ENCODE data around the gene RAPGEF1.

The RAPGEF1 gene

GRCh38 chr9:131747352-131747751 is 7.5 kb upstream of the RAPGEF1 start:
- no peak for DNase-seq (ENCODE audit: low read depth)

DNA sequence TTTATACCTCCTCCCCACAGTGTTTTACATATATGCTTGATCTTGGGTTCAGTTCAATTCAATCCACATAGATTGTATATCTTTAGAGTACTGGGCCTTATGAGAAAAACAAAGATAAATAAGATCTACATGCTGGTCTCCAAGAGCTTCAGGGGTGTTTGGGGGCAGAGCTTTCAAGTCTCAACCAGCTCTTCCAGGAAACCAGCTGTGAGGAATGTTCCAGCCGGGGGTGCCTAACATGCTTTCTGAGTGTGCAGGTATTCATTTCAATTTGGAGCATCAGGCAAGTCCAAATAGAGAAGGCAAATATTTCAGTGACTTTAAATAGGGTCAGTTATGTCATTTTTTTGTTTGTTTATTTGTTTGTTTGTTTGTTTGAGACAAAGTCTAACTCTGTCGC is 5.7 kb upstream of the RAPGEF1 start:
- no peak for DNase-seq (ENCODE audit: low read depth)

GRCh38 chr9:131744720-131745201 is 4.9 kb upstream of the RAPGEF1 start:
- DNase-seq (ENCODE audit: low read depth), result no peak

GRCh38 chr9:131744171-131744719 is 4.4 kb upstream of the RAPGEF1 start:
- DNase-seq (ENCODE audit: low read depth), result no peak

DNA sequence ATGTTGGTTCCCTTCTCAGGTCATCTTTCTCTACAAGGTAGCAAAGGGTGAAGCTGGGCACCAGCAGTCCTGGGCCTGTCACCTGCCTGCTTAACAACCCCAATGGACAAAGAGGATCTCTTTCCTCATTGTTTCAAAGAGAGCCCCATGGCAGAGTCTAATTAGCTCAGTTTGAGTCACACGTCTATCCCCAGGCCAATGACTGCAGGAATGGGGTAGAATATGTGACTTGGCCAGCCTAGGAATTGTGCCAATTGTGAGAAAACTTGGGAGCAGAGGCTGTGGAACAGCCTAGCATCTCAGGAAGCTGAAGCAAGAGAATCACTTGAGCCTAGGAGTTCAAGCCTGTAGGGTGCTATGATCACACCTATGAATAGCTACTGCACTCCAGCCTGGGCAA is 3.6 kb upstream of the RAPGEF1 start:
- DNase-seq (ENCODE audit: low read depth), result no peak

DNA sequence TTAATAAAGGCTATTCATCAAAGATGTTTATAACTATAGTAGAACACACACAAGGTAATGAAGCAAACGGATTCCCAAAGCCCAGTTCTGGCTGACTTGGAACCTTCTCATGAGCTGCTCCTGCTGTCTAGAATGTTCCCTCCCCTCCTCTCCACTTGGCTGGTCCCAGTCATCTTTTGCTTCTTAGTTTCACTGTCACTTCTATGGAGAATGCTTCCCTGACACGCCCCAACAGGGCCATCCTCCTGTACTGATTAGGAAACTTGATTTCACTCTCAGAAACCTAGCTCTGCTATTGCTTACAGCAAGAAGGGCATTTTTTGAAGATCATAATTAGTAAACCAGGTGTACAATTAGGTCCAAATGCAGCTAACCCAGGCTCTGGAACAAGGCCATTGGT is 3.2 kb upstream of the RAPGEF1 start:
- no peak for DNase-seq (ENCODE audit: low read depth)

- DNase-seq (ENCODE audit: low read depth), result no peak
Observed at GRCh38 chr9:131740898-131741297, 1.0 kb upstream of the RAPGEF1 start.

DNA sequence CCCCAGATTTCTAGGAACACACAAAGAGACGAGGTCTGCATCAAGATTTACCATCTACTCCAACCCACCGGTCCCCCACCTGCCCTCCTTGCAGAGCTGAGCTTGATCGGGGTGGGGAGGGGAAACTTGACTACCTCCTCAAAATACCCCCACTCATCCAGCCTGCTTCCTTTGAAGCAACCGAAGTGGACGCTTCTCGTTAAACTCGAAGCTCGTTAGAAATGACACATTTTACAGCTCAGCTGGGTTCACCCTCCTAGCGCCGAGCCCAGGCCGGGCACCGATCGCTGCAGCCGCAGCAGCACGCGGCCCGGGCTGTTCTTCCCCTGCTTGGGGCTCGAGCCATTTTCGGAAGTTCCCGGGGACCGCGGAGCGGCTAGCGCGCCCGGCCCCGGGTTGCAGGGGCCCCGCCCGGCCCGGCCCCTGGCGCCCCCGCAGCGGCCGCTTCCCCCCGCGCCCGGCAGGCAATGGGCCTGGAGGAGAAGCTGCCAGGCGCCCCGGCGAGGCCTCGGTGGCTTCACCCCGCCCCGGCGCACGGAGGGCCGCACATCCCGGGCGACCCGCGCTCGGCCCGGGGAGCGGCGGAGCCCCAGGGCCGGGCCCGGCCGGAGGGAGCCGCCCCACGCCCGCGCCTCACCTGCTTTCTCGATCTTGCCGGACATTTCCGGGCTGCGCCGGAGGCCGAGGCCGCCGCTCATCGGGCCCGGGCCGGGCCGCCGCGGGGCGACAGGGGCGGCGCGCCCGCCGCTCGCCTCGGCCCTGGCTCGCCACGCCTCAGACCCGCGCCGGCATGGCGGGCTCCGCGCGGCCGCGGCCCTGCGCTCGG is 530 bp downstream of the RAPGEF1 start:
- DNase-seq (ENCODE audit: low read depth), result peak; percentile 38

DNA sequence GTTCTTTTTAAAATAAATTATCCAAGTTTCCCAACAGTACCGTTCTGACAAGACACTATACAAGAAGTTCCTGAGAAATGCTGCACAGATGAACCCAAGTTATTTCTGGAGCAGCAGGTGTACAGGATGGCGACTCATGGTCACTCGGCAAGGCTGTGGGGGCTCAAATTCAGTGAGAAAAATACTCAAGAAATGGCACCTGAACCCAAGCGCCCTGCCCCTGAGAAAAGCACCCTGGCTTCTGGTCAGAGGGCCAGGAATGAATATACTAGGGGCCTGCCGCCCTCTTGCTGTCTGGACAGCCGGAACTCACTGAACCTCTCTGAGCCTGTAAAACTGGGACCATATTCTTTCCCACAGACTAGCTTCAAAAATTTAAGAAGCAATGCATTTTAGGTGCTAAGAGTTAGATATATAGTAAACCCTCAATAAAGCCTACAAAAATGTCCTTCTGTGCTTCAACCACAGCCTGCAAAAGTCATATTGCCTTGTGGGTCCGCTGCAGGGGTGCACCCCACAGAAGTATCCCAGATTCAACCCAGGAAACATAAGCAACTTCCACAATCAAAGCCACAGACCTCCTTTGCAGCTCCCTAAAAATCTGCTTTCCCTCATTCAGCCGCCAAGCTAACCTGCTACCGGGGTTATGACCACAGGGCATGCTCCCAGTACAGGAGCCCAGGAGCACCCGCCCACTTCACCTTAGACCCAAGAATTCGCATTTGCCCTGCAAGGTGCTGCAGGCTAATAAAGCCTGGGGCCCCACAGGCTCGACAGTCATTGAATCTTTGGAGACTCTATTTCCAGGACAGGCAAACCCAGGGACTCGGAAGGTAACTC is 1.4 kb downstream of the RAPGEF1 start:
- DNase-seq (ENCODE audit: low read depth), result no peak

GRCh38 chr9:131737426-131737825 is 2.5 kb downstream of the RAPGEF1 start:
- no peak for DNase-seq (ENCODE audit: low read depth)

GRCh38 chr9:131736431-131736830 is 3.4 kb downstream of the RAPGEF1 start:
- no peak for DNase-seq (ENCODE audit: low read depth)

DNA sequence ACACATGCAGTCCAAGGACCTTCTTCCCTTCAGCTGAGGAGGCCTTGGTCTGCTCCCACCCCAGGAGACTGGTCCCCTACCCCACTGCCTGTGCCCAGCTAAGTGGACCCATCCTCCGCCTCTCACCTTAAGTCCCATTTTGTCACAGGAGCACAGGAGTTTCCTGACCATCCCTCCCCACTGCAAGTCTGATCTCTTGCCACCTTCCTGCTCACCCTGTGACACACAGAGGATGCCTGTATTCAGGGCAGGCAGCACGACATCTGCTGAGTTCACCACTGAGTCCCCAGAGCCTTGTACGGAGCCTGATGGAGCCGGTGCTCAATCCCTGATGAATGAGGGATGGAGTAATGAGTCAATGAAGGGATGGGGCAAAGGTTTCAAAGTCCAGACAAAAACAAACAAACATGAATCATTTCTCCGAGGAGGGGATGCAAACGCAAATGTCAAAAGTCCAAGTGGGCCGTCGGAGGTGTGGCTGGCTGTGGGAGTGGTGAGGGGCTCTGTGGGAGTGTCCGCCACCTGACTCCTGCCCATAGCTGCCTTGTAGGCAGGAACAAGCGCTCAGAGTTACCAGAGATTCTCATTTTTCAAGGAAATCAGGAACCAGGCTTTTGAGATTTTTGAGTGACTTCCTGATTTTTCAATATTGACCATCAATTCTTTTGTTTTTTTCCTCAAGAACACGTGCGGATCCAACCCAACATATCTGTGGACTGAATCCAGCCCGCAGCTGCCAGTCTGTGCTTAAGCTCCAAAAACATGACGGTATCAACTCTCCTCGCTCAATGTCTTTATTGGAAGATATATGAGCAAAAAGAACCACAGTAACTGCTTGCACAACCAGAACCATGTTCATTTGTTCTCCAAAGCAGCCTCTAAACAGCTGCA is 4.4 kb downstream of the RAPGEF1 start:
- DNase-seq (ENCODE audit: low read depth), result no peak

DNA sequence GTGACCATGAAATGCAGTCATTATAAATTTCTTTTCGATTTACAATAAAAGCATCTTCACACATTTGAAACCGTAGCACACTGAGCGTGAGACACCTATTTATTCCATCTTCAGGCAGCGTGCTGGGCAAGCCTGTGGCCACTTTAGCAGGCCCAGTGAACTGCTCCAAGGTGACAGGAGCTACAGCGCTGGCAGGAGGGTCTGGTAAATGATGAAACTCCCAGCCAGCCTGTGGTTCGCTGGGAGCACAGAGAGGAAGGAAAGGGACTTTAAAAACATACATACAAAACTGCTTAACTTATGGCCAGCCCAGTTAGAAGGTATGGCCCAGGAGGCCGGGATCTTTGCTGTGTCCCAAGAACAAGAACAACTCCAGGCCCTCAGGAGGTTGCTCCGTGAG is 5.1 kb downstream of the RAPGEF1 start:
- DNase-seq (ENCODE audit: low read depth), result no peak

DNA sequence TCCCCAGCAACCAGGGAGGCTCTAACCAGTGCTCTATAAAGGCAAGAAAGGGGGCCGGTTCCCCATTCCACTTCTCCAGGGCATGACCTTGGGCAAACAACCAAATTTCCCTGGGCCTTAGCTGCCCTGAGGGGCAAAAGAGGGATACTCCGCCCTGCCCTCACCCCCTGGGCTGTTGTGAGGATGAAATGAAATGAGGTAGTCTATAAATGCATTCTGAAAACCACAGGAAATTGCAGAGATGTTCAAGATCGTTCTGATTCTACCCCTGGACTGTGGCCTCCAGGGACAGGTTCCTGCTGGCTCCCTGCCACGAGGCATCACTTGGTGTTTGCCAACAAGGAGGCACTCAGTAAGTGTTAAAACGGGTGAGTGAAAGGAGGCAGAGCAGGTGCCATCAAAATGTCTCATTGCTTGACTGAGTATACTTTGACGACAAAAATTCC is 5.7 kb downstream of the RAPGEF1 start:
- DNase-seq (ENCODE audit: low read depth), result no peak

DNA sequence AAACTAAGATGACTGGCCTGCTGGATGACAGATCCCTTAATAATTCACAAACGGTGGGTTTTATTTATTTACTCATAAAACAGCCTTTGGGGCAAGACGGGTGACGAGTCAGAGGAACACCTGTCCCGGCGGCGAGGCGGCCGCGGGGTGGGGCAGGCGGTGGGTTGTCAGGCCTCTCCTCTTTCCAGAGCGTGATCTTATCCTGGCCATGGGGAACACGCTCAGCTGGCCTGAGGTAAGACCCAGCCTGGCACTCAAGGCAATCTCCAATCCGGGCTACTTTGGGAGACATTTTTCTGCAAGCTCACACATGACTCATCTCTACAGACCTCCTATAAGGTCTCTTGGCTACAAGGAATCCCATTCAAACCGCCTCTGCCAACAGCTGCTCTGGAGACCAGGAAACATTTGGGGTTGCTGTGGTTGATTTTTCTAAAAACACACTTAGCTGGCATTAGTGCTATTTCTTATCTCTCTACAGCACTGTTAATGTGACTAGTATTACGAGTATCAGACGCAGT is 6.3 kb downstream of the RAPGEF1 start:
- no peak for DNase-seq (ENCODE audit: low read depth)

GRCh38 chr9:131732636-131733289 is 7.1 kb downstream of the RAPGEF1 start:
- DNase-seq (ENCODE audit: low read depth), result no peak

DNA sequence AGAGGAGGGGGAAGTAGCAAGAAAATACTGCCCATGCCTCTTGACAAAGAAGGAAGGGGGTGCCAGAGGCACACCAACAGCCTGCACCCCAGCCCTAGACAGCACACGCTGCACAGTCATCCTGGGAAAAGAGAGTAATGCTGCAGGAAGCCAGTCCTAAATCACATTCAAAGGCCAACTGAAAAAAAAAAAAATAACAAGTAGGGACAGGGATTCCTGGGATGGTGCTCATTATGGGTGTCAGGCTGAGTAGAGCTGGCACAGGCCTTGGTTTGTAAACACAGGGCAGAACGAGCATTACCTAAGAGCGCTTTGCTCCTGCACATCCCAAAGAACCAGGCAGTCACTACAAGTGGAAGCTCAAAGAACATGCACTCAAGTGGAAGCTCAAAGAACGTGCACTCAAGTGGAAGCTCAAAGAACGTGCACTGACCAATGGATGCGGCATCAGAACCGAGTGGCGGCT is 7.8 kb downstream of the RAPGEF1 start:
- DNase-seq (ENCODE audit: low read depth), result no peak

- no peak for DNase-seq (ENCODE audit: low read depth)
Observed at GRCh38 chr9:131731644-131732043, 8.2 kb downstream of the RAPGEF1 start.

GRCh38 chr9:131731237-131731636 is 8.6 kb downstream of the RAPGEF1 start:
- DNase-seq (ENCODE audit: low read depth), result no peak

GRCh38 chr9:131728961-131729360 is 10.9 kb downstream of the RAPGEF1 start:
- DNase-seq (ENCODE audit: low read depth), result peak; percentile 59

GRCh38 chr9:131728546-131728910 is 11.3 kb downstream of the RAPGEF1 start:
- no peak for DNase-seq (ENCODE audit: low read depth)

Measured in stimulated activated CD8-positive, alpha-beta memory T cell treated with anti-CD3 and anti-CD28 coated beads, Interleukin-12 subunit alpha, Interleukin-12 subunit beta, amount 100 ng/mL, for 4 hours (primary cell).